ENCODE results near the gene ZNF821. TPM values are rescaled to one million over a fixed set of nuclear protein-coding genes. Genes with fewer than 3 reads are reported as not detected.
A peak's percentile ranks its signal among the peaks of the same experiment; 100 is the strongest.

The ZNF821 gene
- total RNA-seq, 1 donor from 2014 or later: 17.6 TPM

- no peak overlapping the region for H3K4me3 ChIP-seq (ENCODE audit: low read depth, low read length)
- no peak for DNase-seq (ENCODE audit: low read depth)
- TF ChIP-seq CTCF (conservative IDR thresholded peaks at IDR 0.05; ENCODE audit: low read depth, low read length): no peak
Observed at GRCh38 chr16:71927787-71928186, 43.8 kb upstream of the ZNF821 start.

GRCh38 chr16:71927383-71927782 lies 43.4 kb upstream of the ZNF821 start:
- TF ChIP-seq CTCF (conservative IDR thresholded peaks at IDR 0.05; ENCODE audit: low read depth, low read length): no peak
- DNase-seq (ENCODE audit: low read depth): peak; percentile 59
- no peak overlapping the region for H3K4me3 ChIP-seq (ENCODE audit: low read depth, low read length)

- no peak overlapping the region for H3K4me3 ChIP-seq (ENCODE audit: low read depth, low read length)
- no peak for TF ChIP-seq CTCF (conservative IDR thresholded peaks at IDR 0.05; ENCODE audit: low read depth, low read length)
- no peak for DNase-seq (ENCODE audit: low read depth)
Observed at GRCh38 chr16:71924710-71925109, 40.7 kb upstream of the ZNF821 start.

GRCh38 chr16:71923941-71924690 lies 40.1 kb upstream of the ZNF821 start:
- TF ChIP-seq CTCF (conservative IDR thresholded peaks at IDR 0.05; ENCODE audit: low read depth, low read length): no peak
- DNase-seq (ENCODE audit: low read depth): no peak
- H3K4me3 ChIP-seq (ENCODE audit: low read depth, low read length): no peak overlapping the region

GRCh38 chr16:71920658-71921057 lies 36.7 kb upstream of the ZNF821 start:
- no peak for TF ChIP-seq CTCF (conservative IDR thresholded peaks at IDR 0.05; ENCODE audit: low read depth, low read length)
- H3K4me3 ChIP-seq (ENCODE audit: low read depth, low read length): no peak overlapping the region
- DNase-seq (ENCODE audit: low read depth): no peak

- H3K4me3 ChIP-seq (ENCODE audit: low read depth, low read length): no peak overlapping the region
- DNase-seq (ENCODE audit: low read depth): no peak
- TF ChIP-seq CTCF (conservative IDR thresholded peaks at IDR 0.05; ENCODE audit: low read depth, low read length): no peak
Observed at GRCh38 chr16:71919035-71919434, 35.1 kb upstream of the ZNF821 start.

- no peak for TF ChIP-seq CTCF (conservative IDR thresholded peaks at IDR 0.05; ENCODE audit: low read depth, low read length)
- H3K4me3 ChIP-seq (ENCODE audit: low read depth, low read length): no peak overlapping the region
- no peak for DNase-seq (ENCODE audit: low read depth)
Observed at GRCh38 chr16:71917900-71918299, 33.9 kb upstream of the ZNF821 start.
